GM18498 (cell line): ENCODE data around the gene IL27RA.
"Not testable (repeated sequence)": the region's sequence is repeated elsewhere in the genome, so short reads cannot be mapped to it uniquely, and the experiment has no call there.

Source experiments
- ATAC-seq: cut with Tn5 transposase; IDR thresholded peaks from one replicate; pipeline ENCODE4 v1.9.1; 2021; ENCODE audit warnings: mild to moderate bottlenecking, moderate library complexity; ENCODE audit not compliant: unreplicated experiment

IL27RA gene

GRCh38 chr19:14027856-14028450, 3.6 kb upstream of the IL27RA start, which contains the start of gene RLN3:
Gene RLN3 (plus strand): TSS chr19:14028148. CDS start chr19:14028205, 57 bp downstream.
- ATAC-seq: no peak

DNA sequence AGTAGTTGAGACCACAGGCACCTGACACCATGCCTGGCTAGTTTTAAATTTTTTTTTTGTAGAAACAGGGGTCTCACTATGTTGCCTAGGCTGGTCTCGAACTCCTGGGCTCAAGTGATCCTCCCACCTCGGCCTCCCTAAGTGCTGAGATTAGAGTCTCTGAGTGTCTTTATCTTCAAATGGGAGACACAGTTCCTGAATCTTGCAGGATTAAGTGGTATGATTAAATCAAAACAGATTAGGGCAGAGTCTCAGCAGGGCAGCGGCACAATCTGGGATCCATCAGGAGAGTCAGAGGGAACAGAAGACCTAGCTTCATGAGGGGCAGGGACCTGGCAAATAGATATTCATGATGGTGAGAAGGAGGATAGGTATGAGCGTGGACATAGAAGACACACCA, 2.7 kb upstream of the IL27RA start:
- no peak for ATAC-seq

GRCh38 chr19:14030997-14031718, 404 bp upstream of the IL27RA start:
- no peak for ATAC-seq

GRCh38 chr19:14033946-14034345, 2.4 kb downstream of the IL27RA start:
- ATAC-seq: no peak

GRCh38 chr19:14035159-14035558, 3.6 kb downstream of the IL27RA start:
- not testable (repeated sequence) for ATAC-seq

- ATAC-seq: no peak
Measured at GRCh38 chr19:14035706-14036105, 4.1 kb downstream of the IL27RA start.

GRCh38 chr19:14039181-14039580, 7.6 kb downstream of the IL27RA start:
- ATAC-seq: no peak

DNA sequence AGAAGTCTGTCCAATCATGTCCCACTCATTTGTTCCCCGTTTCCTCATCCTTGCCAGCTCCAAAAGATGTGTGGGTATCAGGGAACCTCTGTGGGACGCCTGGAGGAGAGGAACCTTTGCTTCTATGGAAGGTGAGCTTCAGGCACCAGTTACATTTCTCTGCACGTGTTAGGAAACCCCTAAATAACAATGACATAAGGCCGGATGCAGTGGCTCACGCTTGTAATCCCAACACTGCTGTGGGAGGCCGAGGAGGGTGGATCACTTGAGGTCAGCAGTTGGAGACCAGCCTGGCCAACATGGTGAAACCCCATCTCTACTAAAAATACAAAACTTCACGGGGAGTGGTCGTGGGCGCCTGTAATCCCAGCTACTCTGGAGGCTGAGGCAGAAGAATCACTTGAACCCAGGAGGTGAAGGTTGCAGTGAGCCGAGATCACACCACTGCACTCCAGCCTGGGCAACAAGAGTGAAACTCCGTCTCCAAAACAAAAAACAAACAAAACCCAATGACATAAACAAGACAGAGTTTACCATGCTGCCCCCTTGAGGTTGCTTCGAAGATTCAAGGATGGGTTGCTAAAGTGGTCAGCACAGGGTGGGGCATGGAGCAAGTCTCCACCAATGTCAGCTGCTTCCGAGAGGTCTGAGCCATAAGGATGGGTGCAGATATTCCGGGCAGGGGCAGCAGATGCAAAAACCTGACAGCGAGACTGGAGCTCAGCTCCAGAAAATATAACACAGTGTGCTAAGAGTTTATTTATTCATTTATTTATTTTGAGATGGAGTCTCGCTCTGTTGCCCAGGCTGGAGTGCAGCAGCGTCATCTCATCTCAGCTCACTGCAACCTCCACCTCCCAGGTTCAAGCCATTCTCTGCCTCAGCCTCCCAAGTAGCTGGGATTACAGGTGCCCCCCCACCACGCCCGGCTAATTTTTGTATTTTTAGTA, 11.4 kb downstream of the IL27RA start:
- not testable (repeated sequence) for ATAC-seq

- ATAC-seq: not testable (repeated sequence)
Measured at GRCh38 chr19:14047866-14048265, 16.3 kb downstream of the IL27RA start.

DNA sequence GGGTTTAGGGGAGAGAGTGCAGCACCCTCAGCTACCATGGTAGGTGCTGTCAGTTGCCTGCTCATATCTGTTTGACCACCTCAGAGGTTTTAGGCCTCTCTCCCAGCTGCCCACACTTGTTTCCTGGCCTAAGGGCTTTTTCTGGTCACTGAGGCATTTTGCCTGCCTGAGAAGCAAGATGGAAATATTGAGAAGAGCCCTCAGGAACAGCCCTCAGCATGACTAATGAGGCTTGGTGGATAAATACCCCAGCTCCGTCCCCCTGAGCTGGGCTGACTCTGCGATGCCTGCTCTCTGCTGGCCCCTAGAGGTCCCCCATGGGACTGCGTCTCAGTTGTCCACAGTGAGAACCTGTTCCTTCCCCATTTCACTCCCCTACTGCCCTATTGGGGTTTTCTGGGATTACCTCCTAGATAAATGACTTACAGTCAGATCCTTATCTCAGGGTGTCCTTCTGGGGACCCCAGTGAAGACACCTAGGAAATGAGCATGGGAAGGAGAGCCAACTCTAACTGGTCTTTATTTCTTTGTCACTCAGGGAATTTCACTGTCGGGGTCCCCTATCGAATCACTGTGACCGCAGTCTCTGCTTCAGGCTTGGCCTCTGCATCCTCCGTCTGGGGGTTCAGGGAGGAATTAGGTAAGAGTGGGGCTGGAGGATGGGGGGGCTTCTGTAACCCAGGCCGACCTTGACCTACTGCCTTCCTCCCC, 17.0 kb downstream of the IL27RA start:
- no peak for ATAC-seq

DNA sequence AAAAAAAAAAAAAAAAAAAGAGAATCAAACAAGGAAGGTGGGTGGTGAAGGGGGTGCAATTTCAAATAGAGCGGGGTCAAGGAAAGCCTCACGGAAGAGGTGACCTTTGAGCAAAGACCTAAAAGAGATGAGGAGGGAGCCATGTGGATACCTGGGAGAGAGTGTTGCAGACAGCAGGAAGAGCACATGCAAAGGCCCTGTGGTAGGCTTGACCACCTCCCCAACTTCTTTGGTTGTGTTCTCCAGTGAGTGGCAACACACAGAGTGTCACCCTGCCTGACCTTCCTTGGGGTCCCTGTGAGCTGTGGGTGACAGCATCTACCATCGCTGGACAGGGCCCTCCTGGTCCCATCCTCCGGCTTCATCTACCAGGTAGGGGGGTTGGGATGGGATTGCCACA, 18.9 kb downstream of the IL27RA start:
- no peak for ATAC-seq

DNA sequence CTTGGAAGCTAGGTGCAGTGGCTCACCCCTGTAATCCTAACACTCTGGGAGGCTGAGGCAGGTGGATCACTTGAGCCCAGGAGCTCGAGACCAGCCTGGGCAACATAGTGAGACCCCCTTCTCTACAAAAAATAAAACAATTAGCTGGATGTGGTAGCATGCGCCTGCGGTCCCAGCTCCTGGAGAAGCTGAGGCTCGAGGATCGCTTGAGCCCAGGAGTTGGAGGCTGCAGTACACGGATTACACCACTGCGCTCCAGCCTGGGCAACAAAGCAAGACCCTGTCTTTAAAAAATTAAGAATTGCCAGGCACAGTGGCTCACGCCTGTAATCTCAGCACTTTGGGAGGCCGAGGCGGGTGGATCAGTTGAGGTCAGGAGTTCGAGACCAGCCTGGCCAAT, 19.4 kb downstream of the IL27RA start:
- ATAC-seq: not testable (repeated sequence)

DNA sequence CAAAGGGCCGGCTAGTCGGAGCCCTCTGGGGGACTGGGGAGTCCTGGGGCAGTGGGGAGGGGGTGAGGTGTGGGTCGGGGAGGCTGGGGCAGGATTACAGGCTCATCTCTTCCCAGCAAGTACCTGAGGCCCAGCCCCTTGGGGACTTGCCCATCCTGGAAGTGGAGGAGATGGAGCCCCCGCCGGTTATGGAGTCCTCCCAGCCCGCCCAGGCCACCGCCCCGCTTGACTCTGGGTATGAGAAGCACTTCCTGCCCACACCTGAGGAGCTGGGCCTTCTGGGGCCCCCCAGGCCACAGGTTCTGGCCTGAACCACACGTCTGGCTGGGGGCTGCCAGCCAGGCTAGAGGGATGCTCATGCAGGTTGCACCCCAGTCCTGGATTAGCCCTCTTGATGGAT, 20.4 kb downstream of the IL27RA start:
- ATAC-seq: no peak

GRCh38 chr19:14052470-14052869, 20.9 kb downstream of the IL27RA start:
- no peak for ATAC-seq

DNA sequence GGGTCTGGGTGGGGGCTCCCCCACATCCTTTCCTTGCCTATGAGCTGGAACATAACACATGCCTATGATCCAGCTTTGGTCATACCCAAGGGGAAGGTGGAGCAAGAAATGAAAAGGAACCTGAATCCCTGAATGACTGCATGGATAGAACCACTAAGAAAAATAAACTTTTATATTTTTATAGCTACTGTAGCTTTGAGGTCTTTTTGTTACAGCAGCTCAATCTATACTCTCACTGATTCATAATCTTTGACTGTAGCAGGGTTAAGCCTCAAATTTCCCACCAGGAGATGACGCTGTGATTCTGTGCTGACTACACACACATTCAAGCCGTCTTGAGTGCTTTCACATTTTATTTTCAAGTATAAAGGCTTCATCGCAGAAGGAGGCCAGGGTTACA, 21.5 kb downstream of the IL27RA start:
- no peak for ATAC-seq

DNA sequence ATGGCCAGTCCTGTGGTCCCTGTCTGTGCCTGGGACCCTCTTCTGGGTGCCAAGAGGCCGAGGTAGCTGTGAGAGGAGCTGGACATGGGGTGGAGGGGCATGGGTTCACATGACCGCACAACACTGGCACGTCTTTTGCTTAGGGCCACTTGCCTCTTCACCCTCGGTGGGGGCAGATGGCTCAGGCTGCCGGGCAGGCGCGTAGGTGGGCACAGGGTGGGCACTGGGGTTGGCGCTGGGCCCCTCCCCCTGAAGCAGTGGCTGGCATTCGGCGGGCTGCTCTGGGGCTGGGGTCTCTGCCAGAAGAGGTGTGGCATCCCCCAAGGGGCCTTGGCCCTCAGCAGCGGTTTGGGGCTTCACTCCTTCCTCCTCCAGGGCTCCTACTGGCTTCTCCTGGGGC, 21.9 kb downstream of the IL27RA start:
- no peak for ATAC-seq

- ATAC-seq: no peak
Measured at GRCh38 chr19:14054099-14054498, 22.5 kb downstream of the IL27RA start.

DNA sequence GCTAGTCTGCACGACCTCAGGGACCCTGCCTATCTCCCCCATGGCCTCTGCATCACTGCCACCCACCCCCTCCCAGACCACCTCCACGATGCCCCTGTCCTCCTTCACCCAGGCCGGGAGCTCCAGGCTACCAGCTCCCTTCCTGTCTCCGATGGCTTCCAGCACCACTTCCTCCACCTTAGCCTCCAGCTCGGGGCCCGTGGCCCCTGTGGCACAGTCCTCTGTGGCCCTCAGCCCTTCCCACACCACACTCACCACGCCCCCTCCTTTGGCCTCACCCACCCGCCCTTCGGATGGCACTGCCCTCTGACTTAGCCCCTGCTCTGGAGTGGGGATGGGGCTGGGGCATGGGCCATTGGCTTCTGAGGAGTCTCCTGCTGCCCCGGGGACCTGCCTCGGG, 23.2 kb downstream of the IL27RA start:
- no peak for ATAC-seq

DNA sequence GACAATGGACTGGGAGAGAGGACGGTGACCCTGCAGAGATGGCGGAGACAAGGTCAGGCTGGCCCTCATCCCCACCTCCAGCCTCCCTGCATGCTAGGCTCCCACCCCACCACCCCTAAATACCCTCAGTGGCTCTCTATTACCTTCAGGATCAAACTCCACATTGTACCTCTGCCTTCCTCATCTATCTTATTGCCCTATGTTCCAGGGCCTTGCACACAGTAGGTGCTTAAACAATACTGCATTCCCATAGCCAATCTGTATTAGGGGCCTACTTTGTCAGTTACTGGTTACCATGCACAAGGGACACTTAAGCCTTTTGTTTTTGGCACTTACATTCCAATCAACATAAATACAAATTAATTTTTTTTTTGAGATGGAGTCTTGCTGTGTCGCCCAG, 23.8 kb downstream of the IL27RA start:
- ATAC-seq: no peak

DNA sequence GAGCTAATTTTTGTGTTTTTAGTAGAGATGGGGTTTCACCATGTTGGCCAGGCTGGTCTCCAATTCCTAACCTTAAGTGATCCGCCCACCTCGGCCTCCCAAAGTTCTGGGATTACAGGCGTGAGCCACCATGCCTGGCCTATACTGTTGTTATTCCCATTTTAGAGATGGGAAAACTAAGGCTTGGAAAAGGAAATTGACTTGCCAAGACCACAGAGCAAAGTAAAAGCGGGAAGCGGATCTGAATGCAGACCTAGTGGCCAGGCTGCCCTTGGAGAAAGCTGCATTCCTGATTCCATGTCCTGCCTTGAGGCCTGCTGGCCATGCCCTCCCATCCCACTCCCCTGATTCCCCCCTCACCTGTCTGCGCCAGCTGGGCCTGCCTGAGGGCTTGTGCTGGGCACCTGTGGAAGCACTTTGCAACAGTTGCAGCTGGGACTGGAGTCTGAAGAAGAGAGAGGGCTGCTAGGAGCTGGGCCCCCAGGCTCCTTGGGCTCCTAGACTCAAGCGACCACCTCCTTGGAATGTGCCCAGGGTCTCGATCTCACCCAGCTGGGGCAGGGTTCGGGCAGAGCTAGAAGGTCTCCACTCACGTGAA, 24.6 kb downstream of the IL27RA start:
- no peak for ATAC-seq
